RPMI8226 (cell line): ENCODE results near the gene VWF.
"Not testable (repeated sequence)": the region's sequence is repeated elsewhere in the genome, so short reads cannot be mapped to it uniquely, and the experiment has no call there.

Experiments used
- DNase-seq: peaks from one replicate; pipeline ENCODE4 v3.0.0-alpha.2; 2015

Gene VWF

GRCh38 chr12:6102021-6102420, 22.4 kb downstream of the VWF start:
- DNase-seq, result not testable (repeated sequence)

- DNase-seq, result no peak
Observed at GRCh38 chr12:6099316-6099715, 25.2 kb downstream of the VWF start.

GRCh38 chr12:6097411-6097810, 27.1 kb downstream of the VWF start:
- DNase-seq, result no peak

- DNase-seq, result no peak
Observed at GRCh38 chr12:6096527-6096926, 27.9 kb downstream of the VWF start.

- DNase-seq, result no peak
Observed at GRCh38 chr12:6095269-6095668, 29.2 kb downstream of the VWF start.

GRCh38 chr12:6093764-6094163, 30.7 kb downstream of the VWF start:
- no peak for DNase-seq

- no peak for DNase-seq
Observed at GRCh38 chr12:6092784-6093722, 31.4 kb downstream of the VWF start.

GRCh38 chr12:6091786-6092566, 32.5 kb downstream of the VWF start:
- no peak for DNase-seq

- no peak for DNase-seq
Observed at GRCh38 chr12:6090803-6091202, 33.7 kb downstream of the VWF start.

GRCh38 chr12:6088921-6089747, 35.3 kb downstream of the VWF start:
- DNase-seq, result peak; percentile 23

- DNase-seq, result no peak
Observed at GRCh38 chr12:6086316-6086715, 38.2 kb downstream of the VWF start.

- DNase-seq, result no peak
Observed at GRCh38 chr12:6085841-6086240, 38.6 kb downstream of the VWF start.

- no peak for DNase-seq
Observed at GRCh38 chr12:6084969-6085450, 39.5 kb downstream of the VWF start.

GRCh38 chr12:6084261-6084968, 40.1 kb downstream of the VWF start:
- DNase-seq, result no peak

GRCh38 chr12:6083601-6084000, 40.9 kb downstream of the VWF start:
- no peak for DNase-seq

- no peak for DNase-seq
Observed at GRCh38 chr12:6082613-6083012, 41.9 kb downstream of the VWF start.

- no peak for DNase-seq
Observed at GRCh38 chr12:6080149-6081045, 44.1 kb downstream of the VWF start.

GRCh38 chr12:6078398-6079096, 45.9 kb downstream of the VWF start:
- DNase-seq, result peak; percentile 32

- no peak for DNase-seq
Observed at GRCh38 chr12:6077692-6078083, 46.8 kb downstream of the VWF start.
